UCSD-AML1 (cell line): Measurements from ENCODE around the gene PGBD5.

Experiments
- DNase-seq: peaks from one replicate; lab custom pipeline; 2025; ENCODE audit not compliant: unreplicated experiment; lab: John Stamatoyannopoulos, UW

PGBD5 gene

DNA sequence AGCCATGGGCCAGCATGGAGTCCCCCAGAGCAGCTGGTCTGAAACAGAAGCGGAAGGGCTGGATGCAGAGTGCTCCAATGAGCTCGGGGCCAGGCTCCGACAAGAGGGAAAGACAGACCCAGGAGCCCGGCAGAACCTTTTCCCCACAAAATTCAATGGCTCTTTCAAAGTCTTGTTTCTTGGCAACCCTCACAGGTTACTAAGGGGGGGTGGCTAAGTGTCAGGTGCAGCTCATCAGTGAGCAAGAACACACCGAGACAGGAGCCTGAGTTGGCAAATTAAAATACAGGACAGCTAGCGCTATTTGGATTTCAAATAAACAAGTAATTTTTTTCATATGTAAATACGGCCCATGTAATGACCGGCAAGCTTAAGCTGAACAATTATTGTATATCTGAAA lies 27.3 kb downstream of the PGBD5 start:
- no peak for DNase-seq

- no peak for DNase-seq
These were observed 29.2 kb downstream of the PGBD5 start for GRCh38 chr1:230396966-230397365.

DNA sequence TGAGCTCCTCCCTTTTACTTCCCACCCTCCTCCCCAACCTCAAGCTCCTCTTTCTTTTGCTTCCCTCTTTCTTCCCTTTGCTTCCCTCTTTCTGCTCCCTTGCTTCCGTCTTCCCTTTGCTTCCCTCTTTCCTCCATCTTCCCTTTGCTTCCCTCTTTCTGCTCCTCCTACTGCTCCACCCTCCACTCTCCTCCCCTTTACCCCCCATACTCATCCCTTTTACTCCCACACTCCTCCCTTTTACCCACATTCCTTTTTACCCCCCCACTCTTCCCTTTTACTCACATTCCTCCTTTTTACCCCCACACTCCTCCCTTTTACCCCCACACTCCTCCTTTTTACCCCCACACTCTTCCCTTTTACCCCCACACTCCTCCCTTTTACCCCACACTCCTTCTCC lies 30.2 kb downstream of the PGBD5 start:
- no peak for DNase-seq

DNA sequence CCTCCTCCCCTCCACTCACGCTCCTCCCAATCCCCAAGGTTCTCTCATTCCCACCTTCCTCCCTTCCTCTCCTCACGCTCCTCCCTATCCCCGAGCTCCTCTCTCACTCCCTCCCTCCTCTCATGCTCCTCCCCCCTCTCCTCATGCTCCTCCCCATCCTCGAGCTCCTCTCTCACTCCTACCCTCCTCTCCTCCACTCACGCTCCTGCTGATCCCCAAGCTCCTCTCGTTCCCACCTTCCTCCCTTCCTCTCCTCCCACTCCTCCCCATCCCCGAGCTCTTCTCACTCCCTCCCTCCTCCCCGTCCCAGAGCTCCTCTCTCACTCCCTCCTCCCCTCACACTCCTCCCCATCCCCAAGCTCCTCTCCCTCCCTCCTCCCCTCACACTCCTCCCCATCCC lies 31.4 kb downstream of the PGBD5 start:
- no peak for DNase-seq

DNA sequence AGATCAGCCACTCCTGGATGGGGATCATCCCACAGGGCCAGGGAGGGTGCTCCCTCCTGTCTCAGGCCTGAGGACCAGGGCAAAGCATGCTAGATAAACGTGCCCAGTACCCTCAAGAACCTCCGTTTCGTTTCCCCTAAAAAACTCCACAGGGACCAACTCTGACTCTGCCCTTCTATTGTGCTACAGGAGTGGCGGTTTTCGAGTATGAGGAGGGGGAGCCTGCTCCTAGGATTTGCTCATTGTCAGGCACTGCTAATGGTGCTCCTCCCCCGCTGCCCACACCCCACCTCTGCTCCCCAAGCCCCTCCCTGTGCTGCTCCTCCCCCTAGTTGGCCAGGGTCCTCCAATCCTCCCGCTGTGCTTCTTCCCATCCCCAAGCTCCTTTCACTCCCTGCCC lies 32.0 kb downstream of the PGBD5 start:
- no peak for DNase-seq

- DNase-seq, result no peak
These were observed 32.4 kb downstream of the PGBD5 start for GRCh38 chr1:230393722-230394121.

DNA sequence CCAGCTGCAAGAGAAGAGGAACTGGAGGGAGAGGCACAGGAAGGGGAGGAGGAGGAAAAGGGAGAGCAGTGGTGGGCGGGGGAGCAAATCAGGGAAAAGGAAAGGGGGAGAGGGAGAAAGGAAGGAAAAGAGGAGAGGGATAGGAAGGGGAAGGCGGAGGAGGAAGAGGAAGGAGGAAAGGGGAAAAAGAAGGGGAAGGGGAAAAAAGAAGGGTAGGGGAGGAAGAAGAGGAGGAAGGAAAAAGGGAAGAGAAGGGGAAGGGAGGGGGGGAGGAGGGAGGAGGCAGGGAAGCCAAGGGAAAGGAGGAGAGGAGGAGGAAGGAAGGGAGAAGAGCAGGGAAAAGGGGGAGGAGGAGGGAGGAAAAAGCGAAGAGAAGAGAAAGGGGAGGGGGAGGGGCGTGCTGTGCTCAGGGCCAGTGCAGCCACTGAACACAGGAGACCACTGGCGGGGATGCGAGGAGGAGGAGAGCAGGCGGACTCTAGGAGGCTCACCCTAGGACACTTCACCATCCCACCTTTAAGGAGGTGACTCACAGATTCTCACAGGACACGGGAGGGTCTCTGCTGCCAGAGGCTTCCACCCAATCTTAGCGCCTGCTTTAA lies 33.1 kb downstream of the PGBD5 start:
- no peak for DNase-seq

GRCh38 chr1:230392536-230392909 lies 33.6 kb downstream of the PGBD5 start:
- DNase-seq, result no peak

DNA sequence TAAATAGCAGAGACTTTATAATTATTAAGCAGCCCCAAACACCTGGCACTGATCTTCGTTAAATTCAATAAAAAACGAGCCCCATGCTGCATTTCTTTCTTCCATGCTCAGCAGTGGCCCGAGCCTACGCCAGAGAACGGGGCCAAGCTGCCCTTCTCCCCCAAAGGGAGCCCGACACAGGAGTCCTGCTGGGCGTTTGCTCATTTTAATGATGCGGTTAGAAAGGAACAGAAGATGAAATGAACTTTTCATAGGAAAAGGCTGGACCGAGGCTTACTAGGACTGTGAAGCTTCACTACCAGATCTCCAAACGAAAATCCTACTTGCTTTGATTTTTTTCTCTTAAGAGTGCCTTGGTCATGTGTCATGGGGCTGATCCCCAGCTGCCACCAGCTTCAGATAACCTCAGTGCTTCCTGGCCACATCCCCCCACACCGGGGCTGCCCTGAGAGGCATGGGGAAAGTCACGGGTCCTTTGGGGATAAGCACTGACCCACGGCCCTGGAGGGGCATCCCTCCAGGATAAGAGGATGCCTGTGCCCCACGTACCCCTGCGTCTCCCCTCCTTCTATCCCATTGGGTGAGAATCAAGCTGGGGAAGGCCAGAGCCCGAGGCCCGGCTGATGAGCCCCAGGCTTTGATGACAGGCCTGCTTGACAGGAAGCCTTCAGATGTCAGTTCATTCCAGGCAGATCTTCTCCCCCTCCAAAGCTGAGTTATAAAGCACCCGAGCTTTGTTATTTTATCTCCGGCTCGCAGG lies 34.2 kb downstream of the PGBD5 start:
- no peak for DNase-seq

DNA sequence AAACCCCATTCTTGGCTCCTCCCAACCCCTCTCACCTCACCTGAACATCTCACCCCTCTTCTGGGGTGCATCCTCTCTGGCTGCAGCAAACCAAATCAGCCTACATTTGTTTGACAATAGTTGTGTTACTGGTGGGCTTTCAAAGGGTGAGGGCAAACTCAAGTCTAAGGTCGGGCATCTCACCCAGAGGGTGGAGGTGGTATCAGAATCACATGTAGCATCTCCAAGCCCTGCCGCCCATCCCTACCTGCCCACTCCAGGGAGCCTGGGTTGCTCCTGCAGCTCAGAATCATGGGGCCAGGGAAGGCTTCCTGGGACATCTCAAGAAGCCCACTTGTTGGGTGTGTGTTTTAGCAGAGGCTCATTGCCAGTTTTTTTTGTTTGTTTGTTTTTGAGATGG lies 35.8 kb downstream of the PGBD5 start:
- no peak for DNase-seq

GRCh38 chr1:230387876-230388275 lies 38.3 kb downstream of the PGBD5 start:
- no peak for DNase-seq

DNA sequence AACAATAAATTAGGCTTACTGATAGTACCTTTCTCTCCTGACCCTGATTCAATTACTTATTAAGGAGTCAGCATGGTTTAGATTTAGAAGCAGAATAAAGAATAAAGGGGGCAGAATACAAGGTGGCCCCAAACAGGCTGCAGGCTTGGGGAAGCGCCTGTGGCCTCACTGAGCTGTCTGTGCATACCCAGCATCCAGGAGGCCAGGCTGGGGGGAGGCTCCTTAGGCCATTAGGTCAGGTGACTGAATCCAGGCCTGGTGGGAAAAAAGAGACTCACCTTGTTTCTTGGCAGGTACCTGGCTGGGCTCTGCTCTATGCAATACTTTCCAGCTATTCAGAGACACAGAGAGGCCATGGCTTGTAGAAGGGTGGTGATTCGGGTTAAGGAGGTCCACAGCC lies 38.8 kb downstream of the PGBD5 start:
- DNase-seq, result no peak

GRCh38 chr1:230386637-230387262 lies 39.4 kb downstream of the PGBD5 start:
- DNase-seq, result no peak

GRCh38 chr1:230385930-230386329 lies 40.2 kb downstream of the PGBD5 start:
- no peak for DNase-seq

GRCh38 chr1:230385158-230385450 lies 41.0 kb downstream of the PGBD5 start:
- no peak for DNase-seq

DNA sequence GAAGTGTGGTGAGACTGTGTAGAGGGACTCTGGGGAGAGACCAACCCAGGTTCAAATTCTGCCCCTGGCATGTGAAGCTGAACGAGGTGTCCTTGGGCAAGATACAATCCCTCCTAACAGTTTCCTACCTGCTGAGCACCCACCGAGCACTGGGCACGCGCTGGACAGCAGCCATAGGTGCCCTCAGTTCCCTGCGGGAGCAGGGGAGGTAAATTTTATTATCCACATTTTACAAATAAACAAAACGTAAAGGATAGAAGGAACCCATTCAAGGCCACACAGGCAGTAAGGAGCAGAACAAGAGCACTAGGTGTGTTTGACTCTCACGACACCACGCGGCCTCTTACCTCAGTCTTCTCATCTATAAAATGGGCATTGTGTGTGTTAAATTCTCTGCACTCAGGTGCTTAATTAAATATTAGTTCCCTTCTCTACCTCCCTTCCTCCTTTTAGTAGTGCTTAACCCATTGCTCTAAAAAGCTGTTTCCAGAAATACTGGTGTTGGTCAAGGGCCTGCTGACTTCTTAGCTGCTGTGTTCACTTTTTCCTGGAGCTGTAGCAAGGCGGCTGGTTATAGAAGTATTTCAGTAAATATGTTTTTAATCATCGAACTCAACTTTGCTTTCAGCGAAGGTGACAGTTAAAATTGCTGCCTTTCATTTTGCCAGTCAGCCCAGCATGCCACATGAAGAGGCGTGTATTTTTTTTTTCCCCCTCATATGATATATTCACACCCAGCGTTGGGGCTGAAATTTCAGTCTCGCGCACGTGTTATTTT lies 41.6 kb downstream of the PGBD5 start:
- DNase-seq, result no peak

DNA sequence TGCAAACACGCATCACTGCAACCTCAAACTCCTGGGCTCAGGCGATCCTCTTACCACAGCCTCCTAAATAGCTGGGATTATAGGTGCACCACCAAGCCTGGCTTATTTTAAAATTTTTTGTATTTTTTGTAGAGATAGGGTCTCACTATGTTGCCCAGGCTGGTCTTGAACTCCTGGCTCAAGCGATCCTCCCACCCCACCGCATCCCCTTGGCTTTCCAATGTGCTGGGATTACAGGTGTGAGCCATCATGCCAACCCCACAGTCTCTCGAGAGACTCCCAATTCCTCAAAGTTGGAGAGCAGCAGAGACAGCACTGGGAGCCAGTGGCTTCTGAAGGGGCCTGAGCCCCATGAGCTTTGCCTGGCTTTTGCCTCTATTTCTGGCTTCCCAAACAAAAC lies 42.7 kb downstream of the PGBD5 start:
- no peak for DNase-seq

DNA sequence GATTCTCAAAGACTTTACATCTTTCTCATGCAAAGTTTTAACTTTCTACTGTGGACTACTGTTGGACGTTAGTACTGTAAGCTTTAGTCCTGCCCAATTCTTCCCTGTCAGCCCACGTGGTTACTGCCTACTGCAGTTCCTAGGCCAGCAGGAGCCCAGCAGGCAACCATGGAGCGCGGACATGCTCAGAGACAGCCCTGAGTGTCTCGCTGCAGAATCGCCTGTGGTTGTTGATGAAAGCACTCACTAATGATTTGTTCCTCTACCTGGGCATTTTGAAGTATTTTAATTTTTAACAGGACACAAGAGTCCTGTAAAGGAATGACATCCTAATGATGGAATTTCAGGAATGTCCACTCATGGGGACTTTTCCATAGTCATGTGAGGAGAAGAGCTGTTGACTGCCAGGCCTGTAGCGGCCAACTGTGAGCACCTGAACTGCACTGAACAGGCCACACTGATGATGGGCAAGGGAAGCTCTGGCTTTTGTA lies 44.1 kb downstream of the PGBD5 start:
- DNase-seq, result no peak

- DNase-seq, result no peak
These were observed 44.5 kb downstream of the PGBD5 start for GRCh38 chr1:230381585-230381984.

- DNase-seq, result no peak
These were observed 45.1 kb downstream of the PGBD5 start for GRCh38 chr1:230381049-230381467.

DNA sequence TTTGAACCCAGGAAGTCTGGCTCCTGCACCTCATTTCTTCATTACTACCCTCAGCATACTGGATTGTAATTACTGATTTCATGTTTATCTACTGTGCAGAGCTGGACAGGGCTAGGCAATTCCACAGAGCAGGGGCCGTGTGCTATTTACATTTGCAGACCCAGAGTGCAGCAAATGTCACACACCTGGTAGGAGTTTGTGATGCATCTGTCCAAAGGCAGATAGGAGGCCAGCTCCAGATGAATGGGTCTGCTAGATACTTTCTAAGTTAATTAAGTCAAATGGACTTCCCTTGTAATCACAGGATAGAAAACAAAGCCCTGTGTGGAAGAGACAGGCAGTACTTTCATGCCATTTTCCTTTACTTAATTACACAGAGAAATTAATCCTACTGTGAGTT lies 46.2 kb downstream of the PGBD5 start:
- DNase-seq, result no peak

DNA sequence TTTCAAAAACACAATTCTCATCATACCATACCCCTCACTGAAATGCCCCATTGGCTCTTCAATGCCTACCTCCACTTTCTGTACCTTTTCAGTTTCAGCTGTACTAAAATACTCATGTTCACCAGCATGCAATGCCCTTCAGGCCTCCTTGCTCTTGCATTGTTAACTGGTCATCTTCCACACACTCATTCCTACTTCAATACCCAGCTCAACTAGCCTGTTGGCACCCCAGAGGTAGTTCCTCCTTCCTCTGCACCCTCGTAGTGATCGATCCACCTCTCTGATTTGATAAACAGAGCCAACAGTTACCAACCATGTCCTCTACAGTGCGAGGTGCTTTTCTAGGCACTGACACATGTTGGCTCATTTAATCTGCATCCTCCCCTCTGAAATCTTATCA lies 46.7 kb downstream of the PGBD5 start:
- no peak for DNase-seq
